Measurements from ENCODE around the gene SORCS2. TPM values are rescaled to one million over a fixed set of nuclear protein-coding genes. Genes with fewer than 3 reads are reported as not detected.

The SORCS2 gene
- polyA plus RNA-seq, 1 donor from 2014 or later = not detected

GRCh38 chr4:7415927-7416686 is 223.8 kb downstream of the SORCS2 start:
- Mint-ChIP-seq H3K4me3 (no peak overlapping the region), H3K36me3 (no peaks in the 10 kb centered on the region), H3K27ac (no peak overlapping the region), H3K27me3 (peaks cover 7% of the 10 kb centered on the region), H3K4me1 (no peaks in the 10 kb centered on the region), H3K9me3 (peaks cover 5 to 14% (median 6%) of the 10 kb centered on the region in 3 donors)

GRCh38 chr4:7416745-7417432 is 224.6 kb downstream of the SORCS2 start:
- Mint-ChIP-seq H3K9me3 (peaks cover 2 to 14% (median 6%) of the 10 kb centered on the region in 3 donors), H3K36me3 (no peaks in the 10 kb centered on the region), H3K4me1 (no peaks in the 10 kb centered on the region), H3K27me3 (peaks cover 5% of the 10 kb centered on the region), H3K27ac (peak overlapping the region in 1 of 3 donors; percentile 47), H3K4me3 (no peak overlapping the region)

GRCh38 chr4:7417639-7418038 is 225.3 kb downstream of the SORCS2 start:
- peaks cover 5% of the 10 kb centered on the region for H3K27me3 Mint-ChIP-seq
- no peaks in the 10 kb centered on the region for H3K4me1 Mint-ChIP-seq
- no peak overlapping the region for H3K27ac Mint-ChIP-seq
- no peak overlapping the region for H3K4me3 Mint-ChIP-seq
- peaks cover 2 to 14% (median 6%) of the 10 kb centered on the region in 3 donors for H3K9me3 Mint-ChIP-seq
- no peaks in the 10 kb centered on the region for H3K36me3 Mint-ChIP-seq

- H3K4me3 Mint-ChIP-seq = no peak overlapping the region
- H3K36me3 Mint-ChIP-seq = no peaks in the 10 kb centered on the region
- H3K9me3 Mint-ChIP-seq = peaks cover 2 to 14% (median 6%) of the 10 kb centered on the region in 3 donors
- no peaks in the 10 kb centered on the region for H3K4me1 Mint-ChIP-seq
- H3K27me3 Mint-ChIP-seq = peaks cover 5% of the 10 kb centered on the region
- peak overlapping the region in 1 of 3 donors; percentile 42 for H3K27ac Mint-ChIP-seq
Measured at GRCh38 chr4:7418131-7418943, 226.0 kb downstream of the SORCS2 start.

- peaks cover 2 to 14% (median 6%) of the 10 kb centered on the region in 3 donors for H3K9me3 Mint-ChIP-seq
- H3K4me1 Mint-ChIP-seq = no peaks in the 10 kb centered on the region
- H3K4me3 Mint-ChIP-seq = no peak overlapping the region
- no peaks in the 10 kb centered on the region for H3K36me3 Mint-ChIP-seq
- H3K27ac Mint-ChIP-seq = no peak overlapping the region
- peaks cover 5% of the 10 kb centered on the region for H3K27me3 Mint-ChIP-seq
Measured at GRCh38 chr4:7419961-7420660, 227.8 kb downstream of the SORCS2 start.

GRCh38 chr4:7420661-7421040 is 228.3 kb downstream of the SORCS2 start:
- Mint-ChIP-seq H3K27me3 (peaks cover under 1% of the 10 kb centered on the region), H3K27ac (no peak overlapping the region), H3K9me3 (peaks cover 2 to 14% (median 6%) of the 10 kb centered on the region in 3 donors), H3K4me3 (no peak overlapping the region), H3K4me1 (no peaks in the 10 kb centered on the region), H3K36me3 (no peaks in the 10 kb centered on the region)

- peaks cover 2 to 11% (median 3%) of the 10 kb centered on the region in 3 donors for H3K9me3 Mint-ChIP-seq
- H3K4me3 Mint-ChIP-seq = no peak overlapping the region
- H3K27ac Mint-ChIP-seq = no peak overlapping the region
- H3K36me3 Mint-ChIP-seq = no peaks in the 10 kb centered on the region
- no peaks in the 10 kb centered on the region for H3K27me3 Mint-ChIP-seq
- no peaks in the 10 kb centered on the region for H3K4me1 Mint-ChIP-seq
Measured at GRCh38 chr4:7421356-7422150, 229.2 kb downstream of the SORCS2 start.

GRCh38 chr4:7422151-7422897 is 230.0 kb downstream of the SORCS2 start:
- Mint-ChIP-seq H3K27ac (no peak overlapping the region), H3K36me3 (no peaks in the 10 kb centered on the region), H3K27me3 (no peaks in the 10 kb centered on the region), H3K9me3 (peaks cover 2 to 6% (median 3%) of the 10 kb centered on the region in 3 donors), H3K4me1 (no peaks in the 10 kb centered on the region), H3K4me3 (no peak overlapping the region)

GRCh38 chr4:7422898-7423180 is 230.5 kb downstream of the SORCS2 start:
- H3K36me3 Mint-ChIP-seq = no peaks in the 10 kb centered on the region
- no peak overlapping the region for H3K27ac Mint-ChIP-seq
- peaks cover 2% of the 10 kb centered on the region for H3K27me3 Mint-ChIP-seq
- H3K4me1 Mint-ChIP-seq = no peaks in the 10 kb centered on the region
- no peak overlapping the region for H3K4me3 Mint-ChIP-seq
- peaks cover 2 to 6% (median 3%) of the 10 kb centered on the region in 3 donors for H3K9me3 Mint-ChIP-seq

- Mint-ChIP-seq H3K4me1 (no peaks in the 10 kb centered on the region), H3K36me3 (no peaks in the 10 kb centered on the region), H3K27ac (no peak overlapping the region), H3K4me3 (no peak overlapping the region), H3K27me3 (peaks cover 2% of the 10 kb centered on the region), H3K9me3 (peaks cover 0 to 5% (median 2%) of the 10 kb centered on the region in 3 donors)
Measured at GRCh38 chr4:7423391-7423790, 231.1 kb downstream of the SORCS2 start.

GRCh38 chr4:7423801-7424552 is 231.6 kb downstream of the SORCS2 start:
- Mint-ChIP-seq H3K27me3 (peaks cover 2% of the 10 kb centered on the region), H3K9me3 (no peaks in the 10 kb centered on the region), H3K4me3 (no peak overlapping the region), H3K4me1 (no peaks in the 10 kb centered on the region), H3K36me3 (no peaks in the 10 kb centered on the region), H3K27ac (no peak overlapping the region)

- H3K27me3 Mint-ChIP-seq = peaks cover 2% of the 10 kb centered on the region
- H3K4me3 Mint-ChIP-seq = no peak overlapping the region
- no peaks in the 10 kb centered on the region for H3K9me3 Mint-ChIP-seq
- H3K4me1 Mint-ChIP-seq = no peaks in the 10 kb centered on the region
- H3K36me3 Mint-ChIP-seq = no peaks in the 10 kb centered on the region
- H3K27ac Mint-ChIP-seq = no peak overlapping the region
Measured at GRCh38 chr4:7424553-7425111, 232.3 kb downstream of the SORCS2 start.

- peaks cover 2% of the 10 kb centered on the region for H3K27me3 Mint-ChIP-seq
Measured at GRCh38 chr4:7425124-7425523, 232.8 kb downstream of the SORCS2 start.

More at GRCh38 chr4:7425124-7425523, 232.8 kb downstream of the SORCS2 start:
- H3K36me3 Mint-ChIP-seq = no peaks in the 10 kb centered on the region
- H3K4me3 Mint-ChIP-seq = no peak overlapping the region
- H3K9me3 Mint-ChIP-seq = no peaks in the 10 kb centered on the region
- no peak overlapping the region for H3K27ac Mint-ChIP-seq
- no peaks in the 10 kb centered on the region for H3K4me1 Mint-ChIP-seq
